Heart right ventricle (tissue), 16 donors: ENCODE results near the gene ZDHHC12. TPM values are rescaled to one million over a fixed set of nuclear protein-coding genes. Genes with fewer than 3 reads are reported as not detected.

ENCODE experiments used
- ATAC-seq, 8 donors: fragments of 200-7000 bp; cut with Tn5 transposase; one replicate each; pipeline ENCODE4 v1.9.1; 2020; ENCODE audit warnings: mild to moderate bottlenecking in 8 of 8, moderate library complexity in 8 of 8, moderate number of reproducible peaks in 1 of 8
- DNase-seq, 2 donors: peaks; one replicate each; pipeline ENCODE4 v3.0.0-alpha.2; 2020
- H3K27ac ChIP-seq, 10 donors: fragments of 200-600 bp; sonication (generic) in 2 of 10; one replicate each; pipeline versions ENCODE4 v1.5.0 to v1.8.0; 2020 to 2022; ENCODE audit warnings: mild to moderate bottlenecking in 3 of 10
- H3K27me3 ChIP-seq, 7 donors: fragments of 200-600 bp; one replicate each; pipeline ENCODE4 v1.8.0; 2021 to 2022; ENCODE audit warnings: mild to moderate bottlenecking in 2 of 7
- H3K36me3 ChIP-seq, 9 donors: fragments of 200-600 bp; sonication (generic) in 1 of 9; one replicate each; pipeline versions ENCODE4 v1.5.0 to v1.8.0; 2020 to 2022; ENCODE audit warnings: mild to moderate bottlenecking in 2 of 9
- H3K4me1 ChIP-seq, 9 donors: fragments of 200-600 bp; sonication (generic) in 1 of 9; one replicate each; pipeline versions ENCODE4 v1.5.0 to v1.8.0; 2020 to 2022; ENCODE audit warnings: mild to moderate bottlenecking in 4 of 9
- H3K4me3 ChIP-seq, 10 donors: fragments of 200-600 bp; sonication (generic) in 2 of 10; one replicate each; pipeline versions ENCODE4 v1.5.0 to v1.8.0; 2020 to 2022; ENCODE audit warnings: mild to moderate bottlenecking in 7 of 10, moderate library complexity in 2 of 10
- H3K9me3 ChIP-seq, 11 donors: fragments of 200-600 bp in 10 of 11; sonication (generic) in 2 of 11; one replicate each; pipeline versions ENCODE4 v1.5.0 to v1.8.0; 2013 to 2022; ENCODE audit warnings: mild to moderate bottlenecking in 2 of 11, control low read depth in 1 of 11, moderate library complexity in 1 of 11
- CTCF ChIP-seq, 9 donors: fragments of 200-600 bp; sonication (generic) in 2 of 9; IDR thresholded peaks; one replicate each; pipeline versions ENCODE4 v1.5.0 to v1.8.0; 2021 to 2022; ENCODE audit warnings: antibody characterized with exemption in 9 of 9, mild to moderate bottlenecking in 5 of 9, moderate library complexity in 1 of 9
- WGBS, 2 donors: extraction: QIAGEN DNeasy Blood & Tissue Kit; methylation state at CpG; one replicate each; pipeline ENCODE4 v1.1.7; 2013; ENCODE audit warnings: inconsistent platforms in 1 of 2; 5-methylcytosine and 5-hydroxymethylcytosine counted together
- intact Hi-C, 10 donors: fragments of 100-400 bp; cut with DNase I; formaldehyde crosslinking; loops; one replicate each; pipeline versions ENCODE4 v1.11.1 to v1.14.2; 2022
- polyA plus RNA-seq, 2 donors: library from polyadenylated mRNA; stranded (reverse); fragments of 200-250 nt; gene quantifications; one replicate each; pipeline ENCODE4 v1.2.3, GENCODE V29; 2013
- total RNA-seq, 10 donors: library from RNA; stranded (reverse); fragmentation: NEBNext Ultra II Directional in 3 of 10; extraction: Animal tissue kit (Norgen Biotek cat#: 25700) in 3 of 10; gene quantifications; one replicate each; pipeline versions ENCODE4 v1.2.1 to v1.2.4, GENCODE V29; 2021 to 2023
- donor health status: Arrhythmogenic right ventricular cardiomyopathy.
- donor health status: ischemic (EF 13 %, LVEDD 7.1; RV severe dilation, severe dysfunction).
- donor health status: healthy with polysubstance abuse.
- donor health status: DM: no; HTN: yes; CAD: no.
- donor health status: DM: no; HTN: no; CAD: no.
- donor health status: ischemic (EF 25% LVEDD 6.9; RV normal size, moderate dysfunction).
- donor health status: ischemic (EF 25% LVEDD 5.7; RV mildly dilated, moderate dysfunction).
- donor health status: healthy.
- donor health status: DM: yes; HTN: yes; CAD: no.
- donor health status: Ischemic cardiomyopathy.
- donor health status: ischemic (EF 35%, LVEDD 5.7; RV mildly dilated, moderate dysfunction).
- donor health status: nonischemic (EF 11% LVEDD 7.7; RV severe dilation, severe dysfunction).
- donor health status: DM: yes; HTN: yes; CAD: no.
- donor health status: PGD.
- donor health status: ischemic (EF 29% LVEDD 5.4; RV normal size, mild dysfunction).
- donor health status: nonischemic (EF 23%, LVEDD 6.1; RV moderate dilation, normal function).

Gene ZDHHC12
- total and polyA plus RNA-seq, 12 donors = 4.1 to 36.6 (median 6.2) TPM

- WGBS, 2 donors = 92 to 93% methylated on average over 22 of the region's 22 CpGs
- ATAC-seq = no peak
- no peak for DNase-seq
- Histone ChIP-seq H3K36me3 (peaks cover 0 to 95% (median 43%) of the 10 kb centered on the region in 9 donors), H3K27me3 (no peaks in the 10 kb centered on the region), H3K4me1 (no peaks in the 10 kb centered on the region), H3K9me3 (no peaks in the 10 kb centered on the region), H3K27ac (no peak overlapping the region), H3K4me3 (no peak overlapping the region)
- no peak for TF ChIP-seq CTCF (IDR thresholded peaks at IDR 0.05)
- intact Hi-C loops = no loop called here
These were observed 27.1 kb upstream of the ZDHHC12 start for GRCh38 chr9:128750926-128751595.

- Histone ChIP-seq H3K36me3 (peaks cover 0 to 78% (median 19%) of the 10 kb centered on the region in 9 donors), H3K9me3 (no peaks in the 10 kb centered on the region), H3K4me3 (no peak overlapping the region), H3K27ac (no peak overlapping the region), H3K4me1 (no peaks in the 10 kb centered on the region), H3K27me3 (no peaks in the 10 kb centered on the region)
- 97 to 100% methylated on average over 1 of the region's 1 CpG for WGBS, 2 donors
- no peak for TF ChIP-seq CTCF (IDR thresholded peaks at IDR 0.05)
- ATAC-seq (no peak), DNase-seq (no peak)
- intact Hi-C loops = no loop called here
These were observed 23.3 kb upstream of the ZDHHC12 start for GRCh38 chr9:128747241-128747640.

- ATAC-seq (no peak), DNase-seq (no peak)
- H3K27ac ChIP-seq = no peak overlapping the region
- 97 to 100% methylated on average over 1 of the region's 1 CpG for WGBS, 2 donors
- H3K4me1 ChIP-seq = no peaks in the 10 kb centered on the region
- no peak for TF ChIP-seq CTCF (IDR thresholded peaks at IDR 0.05)
- H3K27me3 ChIP-seq = no peaks in the 10 kb centered on the region
- peaks cover 0 to 83% (median 27%) of the 10 kb centered on the region in 9 donors for H3K36me3 ChIP-seq
- intact Hi-C loops = no loop called here
- no peaks in the 10 kb centered on the region for H3K9me3 ChIP-seq
- H3K4me3 ChIP-seq = no peak overlapping the region
These were observed 19.5 kb upstream of the ZDHHC12 start for GRCh38 chr9:128743421-128743820.

GRCh38 chr9:128742401-128742800, 18.5 kb upstream of the ZDHHC12 start:
- Histone ChIP-seq H3K27me3 (no peaks in the 10 kb centered on the region), H3K36me3 (peaks cover 0 to 81% (median 27%) of the 10 kb centered on the region in 9 donors), H3K4me3 (no peak overlapping the region), H3K4me1 (no peaks in the 10 kb centered on the region), H3K27ac (no peak overlapping the region), H3K9me3 (no peaks in the 10 kb centered on the region)
- TF ChIP-seq CTCF (IDR thresholded peaks at IDR 0.05) = no peak
- ATAC-seq (peak in 1 of 8 donors; percentile 28), DNase-seq (no peak)
- WGBS, 2 donors = 85 to 88% methylated on average over 20 of the region's 20 CpGs
- intact Hi-C loops = no loop called here
